SK-N-SH (cell line): Measurements from ENCODE around the gene ACTA1. TPM values are rescaled to one million over a fixed set of nuclear protein-coding genes. Genes with fewer than 3 reads are reported as not detected.

ENCODE experiments used
- CTCF ChIA-PET: fragments of 300-600, 350-600 bp; formaldehyde crosslinking; extraction: SDS; loops from one replicate; lab custom pipeline; 2021; lab: Yijun Ruan, JAX
- POLR2A ChIA-PET: fragments of 350-600 bp; sonication (Branson Sonifier 250); formaldehyde crosslinking; extraction: SDS; loops from one replicate; lab custom pipeline; 2020; ENCODE audit warnings: antibody characterized with exemption, inconsistent platforms; lab: Yijun Ruan, JAX
- DNase-seq: peaks from one replicate; pipeline ENCODE4 v3.0.0; 2012
- H2AFZ ChIP-seq: fragments of 200-600 bp; sonication (generic); 2 replicates; pipeline ENCODE4 v1.8.1; 2016; ENCODE audit warnings: antibody characterized with exemption, mild to moderate bottlenecking, low read depth
- H3F3A ChIP-seq: fragments of 200-600 bp; sonication (generic); replicated peaks from 2 replicates; pipeline ENCODE3; 2016; ENCODE audit warnings: antibody characterized with exemption, mild to moderate bottlenecking; ENCODE audit not compliant: insufficient read depth
- H3K27ac ChIP-seq, 2 experiments: fragments of 200-500 bp in 1 of 2; fragments of 200-600 bp in 1 of 2; sonication (Bioruptor generic) in 1 of 2; sonication (generic), shearing (Covaris generic) in 1 of 2; 2 replicates each; pipeline versions ENCODE4 v1.5.1 to v1.6.1; 2014 to 2016; ENCODE audit warnings: low read depth in 2 of 2, inconsistent platforms in 1 of 2, low read length in 1 of 2, mild to moderate bottlenecking in 1 of 2, mixed read lengths in 1 of 2
- H3K27me3 ChIP-seq: fragments of 200-600 bp; sonication (generic), shearing (Covaris generic); 2 replicates; pipeline ENCODE4 v1.6.1; 2016; ENCODE audit warnings: mixed run types; ENCODE audit not compliant: insufficient read depth
- H3K36me3 ChIP-seq, 2 experiments: fragments of 200-500 bp in 1 of 2; fragments of 200-600 bp in 1 of 2; sonication (Bioruptor generic) in 1 of 2; sonication (generic) in 1 of 2; replicated peaks in 1 of 2; 2 replicates each; pipeline versions ENCODE3 to v1.5.1; 2014 to 2016; ENCODE audit warnings: low read length in 1 of 2, mild to moderate bottlenecking in 1 of 2; ENCODE audit not compliant: insufficient read depth in 2 of 2, control insufficient read depth in 1 of 2
- H3K4me1 ChIP-seq, 2 experiments: fragments of 200-500 bp in 1 of 2; fragments of 200-600 bp in 1 of 2; sonication (Bioruptor generic) in 1 of 2; sonication (generic), shearing (Covaris generic) in 1 of 2; 2 replicates each; pipeline versions ENCODE4 v1.5.1 to v1.6.1; 2014 to 2016; ENCODE audit warnings: low read depth in 1 of 2, low read length in 1 of 2, mixed run types in 1 of 2; ENCODE audit not compliant: insufficient read depth in 2 of 2, control insufficient read depth in 1 of 2
- H3K4me2 ChIP-seq: fragments of 200-600 bp; sonication (generic), shearing (Covaris generic); 2 replicates; pipeline ENCODE4 v1.6.1; 2017; ENCODE audit warnings: mixed run types
- H3K4me3 ChIP-seq, 2 experiments: fragments of 200-500 bp in 1 of 2; fragments of 200-600 bp in 1 of 2; sonication (Bioruptor generic) in 1 of 2; sonication (generic), shearing (Covaris generic) in 1 of 2; 2 replicates each; pipeline versions ENCODE4 v1.5.1 to v1.8.1; 2014 to 2016; ENCODE audit warnings: low read depth in 2 of 2, inconsistent platforms in 1 of 2, low read length in 1 of 2, mild to moderate bottlenecking in 1 of 2, mixed read lengths in 1 of 2, moderate library complexity in 1 of 2
- H3K79me2 ChIP-seq: fragments of 200-600 bp; sonication (generic); 2 replicates; pipeline ENCODE4 v1.8.1; 2017; ENCODE audit warnings: mild to moderate bottlenecking; ENCODE audit not compliant: insufficient read depth
- H3K9ac ChIP-seq: fragments of 200-600 bp; sonication (generic); 2 replicates; pipeline ENCODE4 v1.6.1; 2017; ENCODE audit warnings: mixed run types
- H3K9me2 ChIP-seq: fragments of 200-600 bp; sonication (generic); 2 replicates; pipeline ENCODE4 v1.6.1; 2017; ENCODE audit warnings: mixed run types
- H3K9me3 ChIP-seq: fragments of 200-600 bp; sonication (generic); 2 replicates; pipeline ENCODE4 v1.6.1; 2017; ENCODE audit warnings: mixed run types, mild to moderate bottlenecking, moderate library complexity
- H4K20me1 ChIP-seq: fragments of 200-600 bp; sonication (generic); 2 replicates; pipeline ENCODE4 v1.6.1; 2017; ENCODE audit warnings: mild to moderate bottlenecking, mixed run types; ENCODE audit not compliant: insufficient read depth
- ELF1 ChIP-seq: IDR thresholded peaks from 2 replicates; pipeline ENCODE4 v1.4.0; 2012
- EP300 ChIP-seq, 2 experiments: IDR thresholded peaks; 2 replicates each; pipeline versions ENCODE4 v1.4.0 to v1.6.1; 2012; ENCODE audit warnings: borderline replicate concordance in 1 of 2, low read depth in 1 of 2, low read length in 1 of 2
- EZH2phosphoT487 ChIP-seq: fragments of 200-600 bp; sonication (generic); IDR thresholded peaks from 2 replicates; pipeline ENCODE4 v1.6.1; 2017; ENCODE audit warnings: low read depth, mixed run types, mild to moderate bottlenecking, antibody characterized with exemption, moderate library complexity, borderline replicate concordance
- FOSL2 ChIP-seq: IDR thresholded peaks from 2 replicates; pipeline ENCODE4 v1.4.0; 2012; ENCODE audit warnings: low read depth, mild to moderate bottlenecking, moderate library complexity, borderline replicate concordance
- FOXJ3 ChIP-seq: sonication (generic); formaldehyde crosslinking; IDR thresholded peaks from 2 replicates; pipeline ENCODE4 v1.5.1; 2020; ENCODE audit warnings: mild to moderate bottlenecking, missing genetic modification reagents
- FOXM1 ChIP-seq: IDR thresholded peaks from 2 replicates; pipeline ENCODE4 v1.4.0; 2012; ENCODE audit warnings: low read depth, mild to moderate bottlenecking
- GABPA ChIP-seq: IDR thresholded peaks from 2 replicates; pipeline ENCODE4 v1.4.0; 2012; ENCODE audit warnings: low read depth, mild to moderate bottlenecking
- JUND ChIP-seq: IDR thresholded peaks from 2 replicates; pipeline ENCODE4 v1.4.0; 2012
- MEF2A ChIP-seq: IDR thresholded peaks from 2 replicates; pipeline ENCODE4 v1.4.0; 2012; ENCODE audit warnings: low read depth, borderline replicate concordance
- MXI1 ChIP-seq: IDR thresholded peaks from 2 replicates; pipeline ENCODE4 v1.6.1; 2012; ENCODE audit warnings: mild to moderate bottlenecking, low read depth, low read length, improper control_type of control experiment
- NRF1 ChIP-seq: IDR thresholded peaks from 2 replicates; pipeline ENCODE4 v1.6.1; 2012; ENCODE audit warnings: low read depth, mild to moderate bottlenecking, low read length
- RAD21 ChIP-seq: IDR thresholded peaks from 2 replicates; pipeline ENCODE4 v1.6.1; 2012; ENCODE audit warnings: mild to moderate bottlenecking, low read length
- SMC3 ChIP-seq: IDR thresholded peaks from 2 replicates; pipeline ENCODE4 v1.6.1; 2012; ENCODE audit warnings: low read depth, low read length, improper control_type of control experiment
- TCF12 ChIP-seq: IDR thresholded peaks from 2 replicates; pipeline ENCODE4 v1.4.0; 2012
- YY1 ChIP-seq: IDR thresholded peaks from 2 replicates; pipeline ENCODE4 v1.4.0; 2012; ENCODE audit warnings: low read depth, mild to moderate bottlenecking
- WGBS: methylation state at CpG from one replicate; pipeline ENCODE4 v1.1.6; 2017; ENCODE audit warnings: low lambda C conversion rate; 5-methylcytosine and 5-hydroxymethylcytosine counted together
- polyA plus RNA-seq, 3 experiments: library from polyadenylated mRNA; depleted of rRNA; stranded (reverse); fragments of >200 nt; gene quantifications; 2 replicates each; pipeline ENCODE4 v1.2.3, GENCODE V29; 2012
- TF ChIP-seq, protein P1 (sequence below): fragments of 150-350 bp; IDR thresholded peaks from 2 replicates; pipeline ENCODE4 v1.6.1; 2017; ENCODE audit warnings: antibody characterized with exemption, low read length, low read depth, borderline replicate concordance
- TF ChIP-seq, protein P2 (sequence below): IDR thresholded peaks from 2 replicates; pipeline ENCODE4 v1.4.0; 2012; ENCODE audit warnings: low read depth
- TF ChIP-seq, protein P3 (sequence below): IDR thresholded peaks from 2 replicates; pipeline ENCODE4 v1.6.1; 2012; ENCODE audit warnings: mild to moderate bottlenecking, low read depth, low read length, moderate library complexity
- TF ChIP-seq, protein P4 (sequence below): IDR thresholded peaks from 2 replicates; pipeline ENCODE4 v1.4.0; 2012; ENCODE audit warnings: low read depth, borderline replicate concordance
- TF ChIP-seq, protein P5 (sequence below): fragments of 150-350 bp; IDR thresholded peaks from 2 replicates; pipeline ENCODE4 v1.6.1; 2016; ENCODE audit warnings: mild to moderate bottlenecking, low read depth, low read length

Gene ACTA1
- polyA plus RNA-seq, 1 of the 3 experiments (the other 2 are of a cell fraction) = 0.21 TPM

DNA sequence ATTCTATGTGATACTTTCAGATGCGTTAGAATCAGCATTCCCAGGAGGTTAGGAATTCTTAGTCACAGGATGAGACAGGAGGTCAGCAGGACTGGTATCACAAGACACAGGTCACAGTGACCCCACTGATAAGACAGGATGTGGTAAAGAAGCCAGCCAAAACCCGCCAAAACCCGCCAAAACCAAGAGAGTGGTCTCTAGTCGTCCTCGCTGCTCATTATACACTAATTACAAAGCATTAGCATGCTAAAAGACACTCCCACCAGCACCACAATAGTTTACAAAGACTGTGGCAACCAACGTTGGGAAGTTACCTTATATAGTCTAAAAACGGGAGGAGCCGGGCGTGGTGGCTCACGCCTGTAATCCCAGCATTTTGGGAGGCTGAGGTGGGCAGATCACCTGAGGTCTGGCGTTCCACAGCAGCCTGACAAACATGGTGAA, 13.9 kb upstream of the ACTA1 start:
- no peaks in the 10 kb centered on the region for H3K4me1 ChIP-seq

DNA sequence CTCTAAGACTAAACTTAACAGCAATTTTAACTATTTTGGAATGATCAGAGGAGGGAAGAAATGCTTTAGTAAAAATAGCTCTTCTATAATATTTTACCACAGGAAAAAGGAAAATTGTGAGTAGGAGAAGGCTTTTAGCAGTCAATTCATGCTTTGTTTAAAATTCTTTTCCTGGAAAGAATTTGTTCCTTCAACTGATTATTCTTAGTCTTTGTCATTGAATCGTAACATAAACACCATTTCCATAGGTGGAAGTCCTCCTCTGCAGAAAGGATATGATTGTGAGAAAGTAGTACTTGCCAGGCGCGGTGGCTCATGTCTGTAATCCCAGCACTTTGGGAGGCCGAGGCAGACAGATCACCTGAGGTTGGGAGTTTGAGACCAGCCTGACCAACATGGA, 11.9 kb upstream of the ACTA1 start:
- H3K36me3 ChIP-seq = peaks cover 31 to 42% of the 10 kb centered on the region in 2 experiments
- peaks cover 12% of the 10 kb centered on the region for H3F3A ChIP-seq
- H3K9me3 ChIP-seq = no peaks in the 10 kb centered on the region
- ChIA-PET POLR2A (no interaction called here), CTCF (no interaction called here)
- no peaks in the 10 kb centered on the region for H3K27me3 ChIP-seq
- WGBS = 95% methylated on average over 4 of the region's 4 CpGs
- no peak for TF ChIP-seq MEF2A
- TF ChIP-seq MXI1 = no peak
- TF ChIP-seq FOXM1 = no peak
- TF ChIP-seq GABPA = no peak
- TF ChIP-seq, protein P1, sequence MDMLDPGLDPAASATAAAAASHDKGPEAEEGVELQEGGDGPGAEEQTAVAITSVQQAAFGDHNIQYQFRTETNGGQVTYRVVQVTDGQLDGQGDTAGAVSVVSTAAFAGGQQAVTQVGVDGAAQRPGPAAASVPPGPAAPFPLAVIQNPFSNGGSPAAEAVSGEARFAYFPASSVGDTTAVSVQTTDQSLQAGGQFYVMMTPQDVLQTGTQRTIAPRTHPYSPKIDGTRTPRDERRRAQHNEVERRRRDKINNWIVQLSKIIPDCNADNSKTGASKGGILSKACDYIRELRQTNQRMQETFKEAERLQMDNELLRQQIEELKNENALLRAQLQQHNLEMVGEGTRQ = no peak
- TF ChIP-seq JUND = no peak
- TF ChIP-seq, protein P2, sequence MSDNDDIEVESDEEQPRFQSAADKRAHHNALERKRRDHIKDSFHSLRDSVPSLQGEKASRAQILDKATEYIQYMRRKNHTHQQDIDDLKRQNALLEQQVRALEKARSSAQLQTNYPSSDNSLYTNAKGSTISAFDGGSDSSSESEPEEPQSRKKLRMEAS = no peak
- TF ChIP-seq NRF1 = no peak
- TF ChIP-seq, protein P3, sequence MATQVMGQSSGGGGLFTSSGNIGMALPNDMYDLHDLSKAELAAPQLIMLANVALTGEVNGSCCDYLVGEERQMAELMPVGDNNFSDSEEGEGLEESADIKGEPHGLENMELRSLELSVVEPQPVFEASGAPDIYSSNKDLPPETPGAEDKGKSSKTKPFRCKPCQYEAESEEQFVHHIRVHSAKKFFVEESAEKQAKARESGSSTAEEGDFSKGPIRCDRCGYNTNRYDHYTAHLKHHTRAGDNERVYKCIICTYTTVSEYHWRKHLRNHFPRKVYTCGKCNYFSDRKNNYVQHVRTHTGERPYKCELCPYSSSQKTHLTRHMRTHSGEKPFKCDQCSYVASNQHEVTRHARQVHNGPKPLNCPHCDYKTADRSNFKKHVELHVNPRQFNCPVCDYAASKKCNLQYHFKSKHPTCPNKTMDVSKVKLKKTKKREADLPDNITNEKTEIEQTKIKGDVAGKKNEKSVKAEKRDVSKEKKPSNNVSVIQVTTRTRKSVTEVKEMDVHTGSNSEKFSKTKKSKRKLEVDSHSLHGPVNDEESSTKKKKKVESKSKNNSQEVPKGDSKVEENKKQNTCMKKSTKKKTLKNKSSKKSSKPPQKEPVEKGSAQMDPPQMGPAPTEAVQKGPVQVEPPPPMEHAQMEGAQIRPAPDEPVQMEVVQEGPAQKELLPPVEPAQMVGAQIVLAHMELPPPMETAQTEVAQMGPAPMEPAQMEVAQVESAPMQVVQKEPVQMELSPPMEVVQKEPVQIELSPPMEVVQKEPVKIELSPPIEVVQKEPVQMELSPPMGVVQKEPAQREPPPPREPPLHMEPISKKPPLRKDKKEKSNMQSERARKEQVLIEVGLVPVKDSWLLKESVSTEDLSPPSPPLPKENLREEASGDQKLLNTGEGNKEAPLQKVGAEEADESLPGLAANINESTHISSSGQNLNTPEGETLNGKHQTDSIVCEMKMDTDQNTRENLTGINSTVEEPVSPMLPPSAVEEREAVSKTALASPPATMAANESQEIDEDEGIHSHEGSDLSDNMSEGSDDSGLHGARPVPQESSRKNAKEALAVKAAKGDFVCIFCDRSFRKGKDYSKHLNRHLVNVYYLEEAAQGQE = no peak
- TF ChIP-seq, protein P4, sequence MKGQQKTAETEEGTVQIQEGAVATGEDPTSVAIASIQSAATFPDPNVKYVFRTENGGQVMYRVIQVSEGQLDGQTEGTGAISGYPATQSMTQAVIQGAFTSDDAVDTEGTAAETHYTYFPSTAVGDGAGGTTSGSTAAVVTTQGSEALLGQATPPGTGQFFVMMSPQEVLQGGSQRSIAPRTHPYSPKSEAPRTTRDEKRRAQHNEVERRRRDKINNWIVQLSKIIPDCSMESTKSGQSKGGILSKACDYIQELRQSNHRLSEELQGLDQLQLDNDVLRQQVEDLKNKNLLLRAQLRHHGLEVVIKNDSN = no peak
- TF ChIP-seq FOSL2 = no peak
- TF ChIP-seq EP300 (IDR thresholded peaks at IDR 0.05; ENCODE audit: borderline replicate concordance in 1 of 2, low read depth in 1 of 2, low read length in 1 of 2) = no peak
- TF ChIP-seq ELF1 = no peak
- TF ChIP-seq TCF12 = no peak
- no peak for TF ChIP-seq YY1
- no peak for TF ChIP-seq FOXJ3 (CRISPR knock-in tag)
- TF ChIP-seq EZH2phosphoT487 = no peak
- TF ChIP-seq RAD21 = no peak
- TF ChIP-seq, protein P5, sequence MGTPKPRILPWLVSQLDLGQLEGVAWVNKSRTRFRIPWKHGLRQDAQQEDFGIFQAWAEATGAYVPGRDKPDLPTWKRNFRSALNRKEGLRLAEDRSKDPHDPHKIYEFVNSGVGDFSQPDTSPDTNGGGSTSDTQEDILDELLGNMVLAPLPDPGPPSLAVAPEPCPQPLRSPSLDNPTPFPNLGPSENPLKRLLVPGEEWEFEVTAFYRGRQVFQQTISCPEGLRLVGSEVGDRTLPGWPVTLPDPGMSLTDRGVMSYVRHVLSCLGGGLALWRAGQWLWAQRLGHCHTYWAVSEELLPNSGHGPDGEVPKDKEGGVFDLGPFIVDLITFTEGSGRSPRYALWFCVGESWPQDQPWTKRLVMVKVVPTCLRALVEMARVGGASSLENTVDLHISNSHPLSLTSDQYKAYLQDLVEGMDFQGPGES = no peak
- TF ChIP-seq SMC3 = no peak
- no peaks in the 10 kb centered on the region for H4K20me1 ChIP-seq
- H3K79me2 ChIP-seq = no peaks in the 10 kb centered on the region
- H3K4me3 ChIP-seq = no peak overlapping the region
- no peaks in the 10 kb centered on the region for H3K9me2 ChIP-seq
- no peak for DNase-seq
- 0 out of 4 replicates have a peak, but pooled peaks cover 0 to under 1% of the 10 kb centered on the region in 2 experiments for H3K4me1 ChIP-seq
- H3K9ac ChIP-seq = no peak overlapping the region
- H3K4me2 ChIP-seq = no peak overlapping the region
- H3K27ac ChIP-seq = no peak overlapping the region
- H2AFZ ChIP-seq = no peak overlapping the region

More for the DNA sequence above, 13.9 kb upstream of the ACTA1 start:
- H2AFZ ChIP-seq = no peak overlapping the region
- H3K9ac ChIP-seq = no peak overlapping the region
- ChIA-PET POLR2A (no interaction called here), CTCF (interaction anchor here (1.7 kb wide), 1 partner anchor 34 kb away, joined by 4 read pairs; no protein-coding TSS in a partner anchor)
- H4K20me1 ChIP-seq = no peaks in the 10 kb centered on the region
- H3K4me3 ChIP-seq = no peak overlapping the region
- H3K79me2 ChIP-seq = no peaks in the 10 kb centered on the region
- H3K27me3 ChIP-seq = no peaks in the 10 kb centered on the region
- no peaks in the 10 kb centered on the region for H3F3A ChIP-seq
- no peak overlapping the region for H3K4me2 ChIP-seq
- peaks cover 33 to 47% of the 10 kb centered on the region in 2 experiments for H3K36me3 ChIP-seq
- H3K27ac ChIP-seq = no peak overlapping the region
- 90% methylated on average over 11 of the region's 11 CpGs for WGBS
- no peak for DNase-seq
- no peaks in the 10 kb centered on the region for H3K9me3 ChIP-seq
- TF ChIP-seq ELF1 = no peak
- H3K9me2 ChIP-seq = no peaks in the 10 kb centered on the region
